Tibial nerve (tissue), 4 donors: Measurements from ENCODE around the gene PDXDC1. TPM values are rescaled to one million over a fixed set of nuclear protein-coding genes. Genes with fewer than 3 reads are reported as not detected.
"Not testable (repeated sequence)": the region's sequence is repeated elsewhere in the genome, so short reads cannot be mapped to it uniquely, and the experiment has no call there.

Experiments used
- DNase-seq, 2 donors: peaks; one replicate each; pipeline ENCODE4 v3.0.0-alpha.2; 2019; ENCODE audit warnings: low spot score in 2 of 2
- H3K27ac ChIP-seq, 4 donors: fragments of 200-600 bp; sonication (generic) in 3 of 4; one replicate each; pipeline ENCODE4 v1.5.1; 2017 to 2019; ENCODE audit warnings: mild to moderate bottlenecking in 1 of 4
- H3K27me3 ChIP-seq, 2 donors: fragments of 200-600 bp; sonication (generic) in 1 of 2; one replicate each; pipeline versions ENCODE4 v1.5.1 to v1.6.0; 2017 to 2019
- H3K36me3 ChIP-seq, 3 donors: fragments of 200-600 bp; sonication (generic); one replicate each; pipeline ENCODE4 v1.5.1; 2018 to 2019
- H3K4me1 ChIP-seq, 4 donors: fragments of 200-600 bp; sonication (generic) in 3 of 4; one replicate each; pipeline ENCODE4 v1.5.1; 2017 to 2019
- H3K4me3 ChIP-seq, 4 donors: fragments of 200-600 bp; sonication (generic) in 3 of 4; one replicate each; pipeline ENCODE4 v1.5.1; 2017 to 2019; ENCODE audit warnings: mild to moderate bottlenecking in 1 of 4, moderate library complexity in 1 of 4
- H3K9me3 ChIP-seq, 4 donors: fragments of 200-600 bp; sonication (generic) in 3 of 4; one replicate each; pipeline ENCODE4 v1.5.1; 2017 to 2019
- WGBS, 2 donors: methylation state at CpG; one replicate each; pipeline ENCODE4 v1.1.5; 2018; 5-methylcytosine and 5-hydroxymethylcytosine counted together
- small RNA-seq: library from RNA; depleted of rRNA; stranded (forward); fragments of <200 nt; gene quantifications from one replicate; pipeline ENCODE3, GENCODE V24; 2016
- total RNA-seq, 4 donors: library from RNA; depleted of rRNA; stranded (reverse); fragments of >200 nt; gene quantifications; one replicate each; pipeline ENCODE4 v1.1.0, GENCODE V29; 2016

Gene PDXDC1
- total RNA-seq, 4 donors from 2014 or later, result 40.6 to 55.1 (median 52.6) TPM

GRCh38 chr16:15166177-15166576 is 191.4 kb downstream of the PDXDC1 start:
- H3K4me1 ChIP-seq, H3K27ac ChIP-seq, H3K9me3 ChIP-seq, H3K4me3 ChIP-seq, DNase-seq, H3K36me3 ChIP-seq, H3K27me3 ChIP-seq: not testable (repeated sequence)

- H3K36me3 ChIP-seq, DNase-seq, H3K27me3 ChIP-seq, H3K4me1 ChIP-seq, H3K9me3 ChIP-seq, H3K27ac ChIP-seq, H3K4me3 ChIP-seq: not testable (repeated sequence)
- WGBS, 2 donors, result 39 to 49% methylated on average over 3 of the region's 3 CpGs
Measured at GRCh38 chr16:15168303-15168702, 193.5 kb downstream of the PDXDC1 start.

GRCh38 chr16:15168953-15169652 is 194.3 kb downstream of the PDXDC1 start:
- H3K36me3 ChIP-seq, DNase-seq, H3K4me1 ChIP-seq, H3K27me3 ChIP-seq, H3K4me3 ChIP-seq, H3K27ac ChIP-seq, H3K9me3 ChIP-seq: not testable (repeated sequence)
- WGBS, 2 donors, result 59 to 61% methylated on average over 4 of the region's 5 CpGs

- H3K4me3 ChIP-seq, H3K9me3 ChIP-seq, H3K27ac ChIP-seq, H3K27me3 ChIP-seq, H3K36me3 ChIP-seq, H3K4me1 ChIP-seq, DNase-seq: not testable (repeated sequence)
- WGBS, 2 donors, result 87 to 88% methylated on average over 3 of the region's 3 CpGs
Measured at GRCh38 chr16:15179909-15180308, 205.1 kb downstream of the PDXDC1 start.

- H3K27ac ChIP-seq, DNase-seq, H3K4me1 ChIP-seq, H3K36me3 ChIP-seq, H3K9me3 ChIP-seq, H3K27me3 ChIP-seq, H3K4me3 ChIP-seq: not testable (repeated sequence)
- WGBS, 2 donors, result 88 to 100% methylated on average over 1 of the region's 1 CpG
Measured at GRCh38 chr16:15180946-15181345, 206.1 kb downstream of the PDXDC1 start.

- DNase-seq, H3K4me1 ChIP-seq, H3K36me3 ChIP-seq, H3K27me3 ChIP-seq, H3K9me3 ChIP-seq, H3K27ac ChIP-seq, H3K4me3 ChIP-seq: not testable (repeated sequence)
- 100% methylated on average over 1 of the region's 1 CpG; no CpG with 5 or more reads in 1 of the 2 donors for WGBS, 2 donors
Measured at GRCh38 chr16:15184000-15184399, 209.2 kb downstream of the PDXDC1 start.

Small RNAs within 50 kb of the gene (small RNA-seq; reads per million reads assigned to genes)
- gene AC138932.4 (not detected), gene MIR1972-1 (not detected), gene MIR3180-4 (not detected), gene MIR6511A1 (not detected), gene MIR6770-1 (not detected), gene RF00019 (not detected)

Other genes starting within 250 kb of the PDXDC1 start
- 1 to 10 TPM in 2 of 4 donors, under 1 TPM in 1, not detected in 1; 0.87 to 2.3 (median 1.2) TPM for gene NPIPA2, start 232.5 kb upstream of the PDXDC1 start, total RNA-seq
- gene NOMO1, start 141.3 kb upstream of the PDXDC1 start, total RNA-seq, result 10 to 100 TPM; 33.7 to 45.5 (median 37.1) TPM
- 100 to 1,000 TPM in 2 of 4 donors, 10 to 100 TPM in 2; 95.5 to 193 (median 134) TPM for gene NPIPA1, start 37.6 kb upstream of the PDXDC1 start, total RNA-seq
- gene NTAN1, start 81.0 kb downstream of the PDXDC1 start, total RNA-seq, result 10 to 100 TPM; 64.2 to 99.6 (median 70.3) TPM
- 10 to 100 TPM; 25.5 to 39.6 (median 36.0) TPM for gene RRN3, start 119.2 kb downstream of the PDXDC1 start, total RNA-seq